Stimulated activated CD4-positive, alpha-beta T cell treated with anti-CD3 and anti-CD28 coated beads, Interleukin-15, amount 100 ng/mL, for 24 hours (primary cell): ENCODE data around the gene EXOC6B.

Source experiments
- DNase-seq: peaks from one replicate; pipeline ENCODE4 v3.0.0-alpha.2; 2020

Gene EXOC6B

DNA sequence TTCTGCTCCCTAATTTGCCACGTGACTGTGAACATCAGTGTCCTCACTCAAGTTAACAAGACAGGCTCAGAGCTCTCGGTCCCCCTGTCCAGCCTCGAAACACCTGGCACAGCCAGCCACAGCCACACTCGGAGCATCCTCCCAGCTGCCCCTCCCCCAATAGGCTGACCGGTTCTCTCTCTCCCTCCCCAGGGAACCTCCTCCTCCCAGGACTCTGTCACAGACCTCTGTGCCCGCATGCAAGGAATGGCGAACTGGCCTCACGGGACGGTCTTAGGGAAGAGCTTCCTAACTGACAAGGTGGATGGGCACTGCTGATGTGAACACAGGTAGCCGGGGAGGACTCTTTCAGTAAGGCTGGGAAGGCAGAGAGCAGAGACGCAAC lies 697.0 kb downstream of the EXOC6B start:
- DNase-seq: no peak

- DNase-seq: no peak
Measured at GRCh38 chr2:72128059-72128842, 697.6 kb downstream of the EXOC6B start.

GRCh38 chr2:72127401-72128058 lies 698.3 kb downstream of the EXOC6B start:
- no peak for DNase-seq

DNA sequence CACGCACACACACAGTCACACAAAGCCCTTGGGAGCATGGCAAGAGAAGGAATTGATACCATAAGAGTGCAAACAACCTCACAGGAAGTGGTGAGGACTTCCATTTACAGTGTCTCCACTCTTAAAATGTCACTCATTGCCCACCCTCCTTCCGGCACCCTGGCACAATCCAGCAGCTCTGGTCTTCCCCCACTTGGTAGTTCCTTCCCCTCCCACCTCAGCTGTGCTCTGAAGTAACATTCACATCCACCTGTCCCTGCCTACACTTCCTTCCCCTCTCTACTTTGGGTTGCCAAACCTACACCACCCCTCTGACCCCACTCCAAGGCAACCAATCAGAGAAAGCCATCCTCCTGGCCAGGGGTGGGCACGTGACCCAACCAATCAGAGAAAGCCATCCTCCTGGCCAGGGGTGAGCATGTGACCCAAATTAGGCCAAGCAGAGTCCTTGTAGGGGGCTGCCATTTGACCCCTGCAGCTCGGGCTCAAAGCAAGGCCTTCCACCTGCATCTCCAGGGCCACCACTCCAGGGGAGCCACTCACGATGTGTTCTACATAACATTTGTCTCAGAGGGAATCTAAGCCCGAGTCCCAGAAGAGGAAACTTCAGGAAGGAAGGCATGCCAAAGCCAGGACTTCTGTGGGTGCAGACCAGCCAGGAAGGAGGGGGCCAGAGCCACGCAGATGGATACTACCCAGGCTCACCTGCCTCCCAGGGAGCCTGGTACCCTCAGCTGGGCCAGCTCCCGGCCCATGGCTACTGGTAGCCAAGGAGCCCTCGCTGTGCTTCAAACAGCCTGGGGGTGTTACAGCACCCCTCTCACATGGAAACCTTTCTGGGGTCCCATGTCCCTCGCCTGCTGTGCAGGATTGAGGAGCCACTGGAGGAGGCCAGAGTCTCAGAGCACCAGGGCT lies 699.4 kb downstream of the EXOC6B start:
- no peak for DNase-seq
